DND-41 (cell line): ENCODE results near the gene FABP7.

ENCODE experiments used
- ATAC-seq: fragments of 200-7000 bp; cut with Tn5 transposase; 3 replicates; pipeline ENCODE4 v1.9.1; 2021; ENCODE audit warnings: low read depth; ENCODE audit not compliant: insufficient read depth
- DNase-seq: peaks from one replicate; pipeline ENCODE4 v3.0.0-alpha.2; 2020
- H2AFZ ChIP-seq: 2 replicates; pipeline ENCODE4 v1.6.0; 2012; ENCODE audit warnings: low read depth, low read length
- H3K27ac ChIP-seq: 2 replicates; pipeline ENCODE4 v1.5.1; 2012; ENCODE audit warnings: low read length, inconsistent platforms
- H3K27me3 ChIP-seq: fragments of 200-600 bp; sonication (generic); 2 replicates; pipeline ENCODE4 v1.6.0; 2012; ENCODE audit warnings: low read length, mild to moderate bottlenecking, inconsistent platforms; ENCODE audit not compliant: insufficient read depth, poor library complexity
- H3K36me3 ChIP-seq: 2 replicates; pipeline ENCODE4 v1.5.1; 2012; ENCODE audit warnings: low read length, inconsistent platforms; ENCODE audit not compliant: insufficient read depth
- H3K4me1 ChIP-seq: 2 replicates; pipeline ENCODE4 v1.5.1; 2012; ENCODE audit warnings: mild to moderate bottlenecking, low read length; ENCODE audit not compliant: insufficient read depth
- H3K4me2 ChIP-seq: 2 replicates; pipeline ENCODE4 v1.6.0; 2012; ENCODE audit warnings: mild to moderate bottlenecking, moderate library complexity, low read length, inconsistent platforms; ENCODE audit not compliant: insufficient read depth
- H3K4me3 ChIP-seq, 2 experiments: fragments of 200-600 bp in 1 of 2; shearing (Covaris generic) in 1 of 2; 2 replicates each; pipeline ENCODE4 v1.5.1; 2012 to 2016; ENCODE audit warnings: inconsistent platforms in 2 of 2, low read length in 2 of 2, mild to moderate bottlenecking in 2 of 2, low read depth in 1 of 2, moderate library complexity in 1 of 2
- H3K79me2 ChIP-seq: 2 replicates; pipeline ENCODE4 v1.6.0; 2012; ENCODE audit warnings: low read length, inconsistent platforms; ENCODE audit not compliant: insufficient read depth
- H3K9ac ChIP-seq: 2 replicates; pipeline ENCODE4 v1.6.0; 2012; ENCODE audit warnings: low read depth, mild to moderate bottlenecking, inconsistent platforms, low read length, moderate library complexity
- H3K9me3 ChIP-seq: 2 replicates; pipeline ENCODE4 v1.5.1; 2012; ENCODE audit warnings: low read length, moderate library complexity, mild to moderate bottlenecking, inconsistent platforms; ENCODE audit not compliant: insufficient read depth, severe bottlenecking
- H4K20me1 ChIP-seq: 2 replicates; pipeline ENCODE4 v1.6.0; 2012; ENCODE audit warnings: low read length; ENCODE audit not compliant: insufficient read depth
- CTCF ChIP-seq: IDR thresholded peaks from 2 replicates; pipeline ENCODE4 v1.5.1; 2012; ENCODE audit warnings: borderline replicate concordance, low read length, moderate library complexity, mild to moderate bottlenecking; ENCODE audit not compliant: poor library complexity, severe bottlenecking; ENCODE audit errors: extremely low read depth
- EZH2 ChIP-seq: IDR thresholded peaks from 3 replicates; pipeline ENCODE4 v1.6.1; 2012; ENCODE audit warnings: borderline replicate concordance, low read depth, mild to moderate bottlenecking, moderate library complexity, low read length, inconsistent platforms; ENCODE audit not compliant: severe bottlenecking

FABP7 gene

GRCh38 chr6:122810189-122810588 lies 30.7 kb downstream of the FABP7 start:
- Histone ChIP-seq H4K20me1 (no peaks in the 10 kb centered on the region), H3K9ac (no peak overlapping the region), H3K9me3 (no peaks in the 10 kb centered on the region), H3K27ac (no peak overlapping the region), H3K79me2 (no peaks in the 10 kb centered on the region), H3K27me3 (no peaks in the 10 kb centered on the region), H3K4me1 (no peaks in the 10 kb centered on the region), H3K4me2 (no peak overlapping the region), H3K4me3 (no peak overlapping the region), H2AFZ (no peak overlapping the region), H3K36me3 (no peaks in the 10 kb centered on the region)
- no peak for TF ChIP-seq CTCF
- DNase-seq (no peak), ATAC-seq (no peak)

GRCh38 chr6:122817358-122817757 lies 37.8 kb downstream of the FABP7 start:
- Histone ChIP-seq H3K4me3 (no peak overlapping the region), H3K4me1 (no peaks in the 10 kb centered on the region), H3K9ac (no peak overlapping the region), H3K79me2 (no peaks in the 10 kb centered on the region), H3K27me3 (peaks cover 17% of the 10 kb centered on the region), H3K36me3 (no peaks in the 10 kb centered on the region), H3K9me3 (no peaks in the 10 kb centered on the region), H4K20me1 (no peaks in the 10 kb centered on the region), H3K4me2 (no peak overlapping the region), H3K27ac (no peak overlapping the region), H2AFZ (no peak overlapping the region)
- no peak for ATAC-seq
- TF ChIP-seq CTCF (no peak), EZH2 (no peak)
- no peak for DNase-seq

GRCh38 chr6:122817766-122818165 lies 38.2 kb downstream of the FABP7 start:
- no peak for ATAC-seq
- no peaks in the 10 kb centered on the region for H4K20me1 ChIP-seq
- no peak for DNase-seq
- H3K4me2 ChIP-seq: no peak overlapping the region
- no peak overlapping the region for H3K27ac ChIP-seq
- H3K9ac ChIP-seq: no peak overlapping the region
- H3K27me3 ChIP-seq: peaks cover 17% of the 10 kb centered on the region
- H2AFZ ChIP-seq: no peak overlapping the region
- H3K36me3 ChIP-seq: no peaks in the 10 kb centered on the region
- H3K9me3 ChIP-seq: no peaks in the 10 kb centered on the region
- TF ChIP-seq CTCF (no peak), EZH2 (no peak)
- no peak overlapping the region for H3K4me3 ChIP-seq
- H3K79me2 ChIP-seq: no peaks in the 10 kb centered on the region
- H3K4me1 ChIP-seq: no peaks in the 10 kb centered on the region

GRCh38 chr6:122818866-122819265 lies 39.4 kb downstream of the FABP7 start:
- DNase-seq: no peak
- TF ChIP-seq EZH2: no peak
- TF ChIP-seq CTCF: no peak
- H2AFZ ChIP-seq: no peak overlapping the region

More at GRCh38 chr6:122818866-122819265, 39.4 kb downstream of the FABP7 start:
- peaks cover 17% of the 10 kb centered on the region for H3K27me3 ChIP-seq
- no peak overlapping the region for H3K27ac ChIP-seq
- no peaks in the 10 kb centered on the region for H3K79me2 ChIP-seq
- ATAC-seq: no peak
- no peak overlapping the region for H3K9ac ChIP-seq
- H4K20me1 ChIP-seq: no peaks in the 10 kb centered on the region
- H3K4me2 ChIP-seq: no peak overlapping the region
- no peaks in the 10 kb centered on the region for H3K4me1 ChIP-seq
- H3K36me3 ChIP-seq: no peaks in the 10 kb centered on the region
- no peak overlapping the region for H3K4me3 ChIP-seq
- no peaks in the 10 kb centered on the region for H3K9me3 ChIP-seq
